NCI-H2081 (cell line): ENCODE results near the gene TRIM77.
"Not testable (repeated sequence)": the region's sequence is repeated elsewhere in the genome, so short reads cannot be mapped to it uniquely, and the experiment has no call there.

Experiments
- DNase-seq, 2 experiments: peaks; one replicate each; lab custom pipeline; 2025; lab: John Stamatoyannopoulos, UW

TRIM77 gene, protein sequence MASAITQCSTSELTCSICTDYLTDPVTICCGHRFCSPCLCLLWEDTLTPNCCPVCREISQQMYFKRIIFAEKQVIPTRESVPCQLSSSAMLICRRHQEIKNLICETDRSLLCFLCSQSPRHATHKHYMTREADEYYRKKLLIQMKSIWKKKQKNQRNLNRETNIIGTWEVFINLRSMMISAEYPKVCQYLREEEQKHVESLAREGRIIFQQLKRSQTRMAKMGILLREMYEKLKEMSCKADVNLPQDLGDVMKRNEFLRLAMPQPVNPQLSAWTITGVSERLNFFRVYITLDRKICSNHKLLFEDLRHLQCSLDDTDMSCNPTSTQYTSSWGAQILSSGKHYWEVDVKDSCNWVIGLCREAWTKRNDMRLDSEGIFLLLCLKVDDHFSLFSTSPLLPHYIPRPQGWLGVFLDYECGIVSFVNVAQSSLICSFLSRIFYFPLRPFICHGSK

GRCh38 chr11:89709999-89710398, at the start of gene TRIM77:
TRIM77 (plus strand) TSS chr11:89710299; CDS start chr11:89710299, 0 bp downstream.
- DNase-seq = not testable (repeated sequence)

- DNase-seq = no peak
These were observed 43.1 kb upstream of the TRIM77 start for GRCh38 chr11:89667001-89667400.

- not testable (repeated sequence) for DNase-seq
These were observed 41.9 kb upstream of the TRIM77 start for GRCh38 chr11:89668158-89668557.

GRCh38 chr11:89669586-89669985, 40.5 kb upstream of the TRIM77 start:
- DNase-seq = not testable (repeated sequence)

GRCh38 chr11:89669993-89670669, 40.0 kb upstream of the TRIM77 start:
- not testable (repeated sequence) for DNase-seq

DNA sequence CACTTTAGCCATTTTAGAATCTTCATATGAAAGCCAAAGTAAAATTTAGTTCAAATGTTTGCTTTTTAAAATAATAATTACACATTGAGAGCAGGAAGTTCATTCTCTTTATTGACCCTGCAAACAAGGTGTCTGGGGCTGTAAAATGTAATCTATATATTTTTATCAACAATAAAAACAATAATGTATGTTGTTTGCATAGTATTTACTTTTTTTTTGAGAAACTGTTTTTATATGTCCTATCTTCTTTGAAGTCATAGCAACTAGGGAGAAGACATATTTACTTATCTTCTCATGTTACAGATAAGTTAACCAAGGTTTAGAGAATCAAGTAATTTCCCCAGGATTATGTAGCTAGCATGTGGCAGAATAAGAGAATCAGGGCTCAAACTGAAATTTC, 37.6 kb upstream of the TRIM77 start:
- peak in 1 of 2 experiments; percentile 25 for DNase-seq

GRCh38 chr11:89673380-89673779, 36.7 kb upstream of the TRIM77 start:
- not testable (repeated sequence) for DNase-seq

DNA sequence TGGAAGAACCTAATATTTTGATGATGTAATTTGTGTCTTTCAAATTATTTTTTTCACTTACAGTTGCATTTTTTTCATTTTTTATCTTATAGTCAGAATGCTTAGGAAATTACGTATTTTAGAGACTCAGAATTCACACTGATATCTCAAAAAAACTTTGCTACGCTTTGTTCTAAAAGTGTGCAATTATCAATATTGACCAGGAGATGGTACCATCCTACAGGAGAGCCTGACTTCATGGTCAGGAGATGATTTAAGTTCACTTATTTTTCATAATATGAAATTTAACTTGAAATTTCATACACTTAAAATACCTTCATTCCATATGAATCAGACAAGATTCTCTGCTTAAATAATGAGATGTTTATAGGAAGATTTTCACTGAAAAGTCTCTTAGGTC, 34.7 kb upstream of the TRIM77 start:
- not testable (repeated sequence) for DNase-seq

GRCh38 chr11:89675948-89676347, 34.2 kb upstream of the TRIM77 start:
- DNase-seq = not testable (repeated sequence)

- peak in 1 of 2 experiments; percentile 2 for DNase-seq
These were observed 3.0 kb upstream of the TRIM77 start for GRCh38 chr11:89707080-89707479.

DNA sequence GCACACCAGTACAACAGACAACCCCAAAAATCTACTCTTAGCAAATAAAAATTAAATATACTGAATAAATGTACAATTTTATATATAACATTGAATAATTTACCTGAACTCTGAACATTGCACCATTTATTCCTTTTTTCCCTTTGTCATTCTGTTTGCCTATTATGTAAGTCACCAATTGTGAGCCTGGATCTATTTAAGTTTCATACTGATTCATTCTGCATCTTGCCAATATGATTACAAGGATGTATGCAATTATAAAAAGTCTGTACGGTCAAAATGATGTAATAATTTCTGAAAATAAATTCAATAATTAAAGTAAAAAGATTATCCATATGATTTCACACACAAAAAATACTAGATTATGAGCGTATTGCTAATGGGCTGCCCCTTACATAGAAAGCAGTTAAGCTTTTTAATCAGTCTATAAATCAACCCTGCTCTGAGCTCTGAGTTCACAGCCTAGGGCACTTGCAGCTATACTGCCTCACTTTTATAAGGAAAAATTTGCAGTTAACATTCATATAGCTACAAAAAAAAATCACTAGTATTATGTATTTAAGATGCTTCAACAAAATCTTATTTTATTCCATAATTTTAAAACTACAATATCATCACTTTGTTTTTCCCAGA, 14.9 kb downstream of the TRIM77 start:
- DNase-seq = not testable (repeated sequence)

DNA sequence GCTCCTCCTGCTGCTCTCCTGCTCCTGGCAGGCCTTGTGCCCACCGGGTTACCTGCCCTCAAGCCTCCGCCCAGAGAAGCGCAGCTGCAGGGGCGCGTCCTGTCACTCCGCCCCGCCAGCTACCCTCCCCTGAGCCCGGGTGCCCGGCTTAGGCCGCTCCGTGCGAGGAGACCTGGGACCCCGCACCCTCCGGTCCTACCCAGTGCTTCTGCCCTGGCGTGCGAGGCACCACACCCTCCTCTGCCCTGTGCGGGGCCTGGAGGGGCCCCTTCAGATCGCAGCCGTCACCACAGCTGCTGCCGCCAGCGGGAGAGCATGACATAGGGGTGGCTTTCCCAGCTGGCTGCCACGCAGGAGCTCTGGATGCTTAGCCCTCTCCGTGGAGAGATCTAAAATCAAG, 20.1 kb downstream of the TRIM77 start:
- DNase-seq = not testable (repeated sequence)

DNA sequence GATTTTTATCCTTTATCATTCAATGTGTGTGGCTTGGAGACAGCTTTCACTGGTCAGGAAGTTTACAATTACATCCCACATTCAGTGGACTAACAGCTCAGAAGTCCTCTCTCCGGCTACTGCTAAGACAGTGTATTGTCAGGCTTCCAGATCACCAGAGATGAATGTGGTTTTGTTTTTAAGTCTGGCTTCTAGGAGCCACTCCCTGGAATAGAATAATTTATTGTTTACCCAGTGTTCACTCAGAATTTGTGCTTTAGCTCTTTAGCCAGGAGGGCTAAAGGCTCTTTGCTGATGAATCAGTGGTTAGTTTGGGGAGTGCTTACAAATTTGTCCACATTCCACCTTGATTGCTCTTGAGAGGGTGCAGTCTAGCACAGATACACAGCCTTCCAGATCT, 26.5 kb downstream of the TRIM77 start:
- DNase-seq = no peak

DNA sequence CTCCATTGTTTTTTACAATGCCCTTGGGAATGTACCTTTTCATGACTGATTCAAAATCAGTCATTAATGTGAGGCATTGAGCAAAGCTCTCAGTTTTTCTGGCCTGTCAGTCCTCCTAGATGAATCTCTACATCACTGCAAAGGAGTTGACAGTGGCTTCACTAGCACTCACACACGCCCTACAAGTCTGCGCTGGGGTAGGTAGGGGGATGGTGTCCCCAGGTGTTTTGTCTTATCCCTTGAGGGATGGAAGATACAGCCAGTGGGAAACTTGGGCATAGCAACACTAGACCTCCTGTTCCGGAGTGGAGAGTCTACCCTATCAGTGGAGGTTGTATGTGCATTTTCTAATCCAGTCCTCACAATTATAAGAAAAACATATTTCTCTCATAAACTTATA, 27.0 kb downstream of the TRIM77 start:
- no peak for DNase-seq

GRCh38 chr11:89741406-89741805, 31.3 kb downstream of the TRIM77 start:
- DNase-seq = not testable (repeated sequence)

GRCh38 chr11:89744158-89744557, 34.1 kb downstream of the TRIM77 start:
- not testable (repeated sequence) for DNase-seq

DNA sequence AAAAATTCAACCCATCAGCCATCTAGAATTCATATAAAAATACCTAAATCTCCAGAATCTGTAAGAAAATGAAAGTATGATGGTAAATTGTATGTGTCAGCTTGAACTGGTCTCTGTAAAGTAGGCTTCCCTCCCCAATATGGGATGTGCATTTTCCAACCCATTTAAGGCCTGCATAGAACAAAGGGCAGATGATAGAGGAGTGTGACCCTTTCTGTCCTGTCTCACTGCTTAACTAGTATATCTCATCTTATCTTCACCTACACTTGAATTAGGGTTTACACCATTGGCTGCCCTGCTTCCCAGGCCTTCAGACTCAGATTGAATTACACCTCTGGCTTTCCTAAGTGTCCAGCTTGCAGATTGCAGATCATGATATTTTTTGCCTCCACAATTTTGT, 40.7 kb downstream of the TRIM77 start:
- not testable (repeated sequence) for DNase-seq
